Effector memory CD4-positive, alpha-beta T cell (primary cell): ENCODE measurements around the gene TAF7.

ENCODE experiments used
- DNase-seq, 3 donors: peaks; one replicate each; pipeline ENCODE4 v3.0.0-alpha.2; 2020
- H3K27ac ChIP-seq: 2 replicates; pipeline ENCODE4 v1.7.0; 2013; ENCODE audit warnings: mild to moderate bottlenecking, low read length, moderate library complexity; ENCODE audit not compliant: insufficient read depth, poor library complexity, severe bottlenecking
- H3K27me3 ChIP-seq: replicated peaks from 2 replicates; pipeline ENCODE4 v1.7.0; 2013; ENCODE audit warnings: mild to moderate bottlenecking, low read length; ENCODE audit not compliant: insufficient read depth, control insufficient read depth, poor library complexity, severe bottlenecking
- H3K36me3 ChIP-seq: 2 replicates; pipeline ENCODE4 v1.7.0; 2013; ENCODE audit warnings: mild to moderate bottlenecking, low read length, moderate library complexity; ENCODE audit not compliant: control insufficient read depth, insufficient read depth
- H3K4me1 ChIP-seq: 2 replicates; pipeline ENCODE4 v1.7.0; 2013; ENCODE audit warnings: low read length, mild to moderate bottlenecking; ENCODE audit not compliant: control insufficient read depth, insufficient read depth, poor library complexity, severe bottlenecking
- H3K4me3 ChIP-seq: 2 replicates; pipeline ENCODE4 v1.7.0; 2013; ENCODE audit warnings: low read length, low read depth, mild to moderate bottlenecking; ENCODE audit not compliant: insufficient read depth, poor library complexity, severe bottlenecking
- H3K9me3 ChIP-seq: 2 replicates; pipeline ENCODE4 v1.7.0; 2013; ENCODE audit warnings: mild to moderate bottlenecking, low read length, moderate library complexity; ENCODE audit not compliant: control insufficient read depth
- total RNA-seq, 3 donors: gene quantifications; one replicate each; lab custom pipeline; 2026; lab: John Stamatoyannopoulos, UW

TAF7 gene, protein sequence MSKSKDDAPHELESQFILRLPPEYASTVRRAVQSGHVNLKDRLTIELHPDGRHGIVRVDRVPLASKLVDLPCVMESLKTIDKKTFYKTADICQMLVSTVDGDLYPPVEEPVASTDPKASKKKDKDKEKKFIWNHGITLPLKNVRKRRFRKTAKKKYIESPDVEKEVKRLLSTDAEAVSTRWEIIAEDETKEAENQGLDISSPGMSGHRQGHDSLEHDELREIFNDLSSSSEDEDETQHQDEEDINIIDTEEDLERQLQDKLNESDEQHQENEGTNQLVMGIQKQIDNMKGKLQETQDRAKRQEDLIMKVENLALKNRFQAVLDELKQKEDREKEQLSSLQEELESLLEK
- total RNA-seq, result 152 to 190 (median 179) reads per million in 3 donors

GRCh38 chr5:141320225-141321169 is at the start of gene TAF7:
TAF7 (minus strand) TSS chr5:141320784; CDS start chr5:141320044, 740 bp downstream.
- Histone ChIP-seq H3K9me3 (peaks cover 26% of the 10 kb centered on the region), H3K36me3 (peaks cover 9% of the 10 kb centered on the region), H3K27me3 (no peaks in the 10 kb centered on the region), H3K27ac (peak within 1 kb of the TSS; percentile 93), H3K4me1 (no peaks in the 10 kb centered on the region), H3K4me3 (peak within 1 kb of the TSS; percentile 71)
- peak; percentile 82 to 89 (median 86) for DNase-seq

DNA sequence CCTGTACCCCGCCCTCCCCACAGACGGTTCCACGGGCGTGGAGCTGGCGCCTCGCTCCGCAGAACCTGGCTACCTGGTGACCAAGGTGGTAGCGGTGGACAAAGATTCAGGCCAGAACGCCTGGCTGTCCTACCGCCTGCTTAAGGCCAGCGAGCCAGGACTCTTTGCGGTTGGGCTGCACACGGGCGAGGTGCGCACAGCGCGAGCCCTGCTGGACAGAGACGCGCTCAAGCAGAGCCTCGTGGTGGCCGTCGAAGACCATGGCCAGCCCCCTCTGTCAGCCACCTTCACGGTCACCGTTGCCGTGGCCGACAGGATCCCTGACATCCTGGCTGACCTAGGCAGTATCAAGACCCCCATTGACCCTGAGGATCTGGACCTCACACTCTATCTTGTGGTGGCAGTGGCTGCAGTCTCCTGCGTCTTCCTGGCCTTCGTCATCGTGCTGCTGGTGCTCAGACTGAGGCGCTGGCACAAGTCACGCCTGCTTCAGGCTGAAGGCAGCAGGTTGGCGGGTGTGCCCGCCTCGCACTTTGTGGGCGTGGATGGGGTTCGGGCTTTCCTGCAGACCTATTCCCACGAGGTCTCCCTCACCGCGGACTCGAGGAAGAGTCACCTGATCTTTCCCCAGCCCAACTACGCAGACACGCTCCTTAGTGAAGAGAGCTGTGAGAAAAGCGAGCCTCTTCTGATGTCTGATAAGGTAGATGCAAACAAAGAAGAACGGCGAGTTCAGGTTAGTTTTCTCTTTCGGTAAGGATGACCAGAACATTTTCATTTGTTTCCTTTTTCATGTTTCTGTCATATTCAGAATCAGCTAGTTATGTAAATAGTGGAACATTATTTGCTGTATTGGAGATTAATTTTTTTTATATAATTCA is 45.7 kb upstream of the TAF7 start:
- Histone ChIP-seq H3K4me3 (no peak overlapping the region), H3K27me3 (peaks cover 23% of the 10 kb centered on the region), H3K27ac (no peak overlapping the region), H3K36me3 (no peaks in the 10 kb centered on the region), H3K4me1 (no peaks in the 10 kb centered on the region), H3K9me3 (no peaks in the 10 kb centered on the region)
- no peak for DNase-seq

GRCh38 chr5:141363952-141364660 is 43.5 kb upstream of the TAF7 start, which contains the start of gene PCDHGA5:
PCDHGA5 (plus strand) TSS chr5:141364162; CDS start chr5:141364331, 169 bp downstream.
- no peak within 1 kb of the TSS for H3K4me3 ChIP-seq
- H3K9me3 ChIP-seq, result no peaks in the 10 kb centered on the region
- peaks cover 19% of the 10 kb centered on the region for H3K27me3 ChIP-seq
- no peaks in the 10 kb centered on the region for H3K4me1 ChIP-seq
- no peaks in the 10 kb centered on the region for H3K36me3 ChIP-seq
- H3K27ac ChIP-seq, result no peak within 1 kb of the TSS
- no peak for DNase-seq

- H3K4me3 ChIP-seq, result no peak overlapping the region
- no peaks in the 10 kb centered on the region for H3K36me3 ChIP-seq
- H3K27ac ChIP-seq, result no peak overlapping the region
- H3K27me3 ChIP-seq, result peaks cover 19% of the 10 kb centered on the region
- DNase-seq, result no peak
- no peaks in the 10 kb centered on the region for H3K4me1 ChIP-seq
- H3K9me3 ChIP-seq, result no peaks in the 10 kb centered on the region
Observed at GRCh38 chr5:141362719-141363118, 42.1 kb upstream of the TAF7 start.

- Histone ChIP-seq H3K9me3 (no peaks in the 10 kb centered on the region), H3K27ac (no peak overlapping the region), H3K4me1 (no peaks in the 10 kb centered on the region), H3K4me3 (no peak overlapping the region), H3K36me3 (no peaks in the 10 kb centered on the region), H3K27me3 (peaks cover 10% of the 10 kb centered on the region)
- DNase-seq, result no peak
Observed at GRCh38 chr5:141360685-141361084, 40.1 kb upstream of the TAF7 start.

- H3K9me3 ChIP-seq, result no peaks in the 10 kb centered on the region
- H3K36me3 ChIP-seq, result no peaks in the 10 kb centered on the region
- DNase-seq, result no peak
- no peak within 1 kb of the TSS for H3K27ac ChIP-seq
- peak within 1 kb of the TSS; percentile 26 for H3K4me3 ChIP-seq
- H3K27me3 ChIP-seq, result peaks cover 4% of the 10 kb centered on the region
- H3K4me1 ChIP-seq, result no peaks in the 10 kb centered on the region
Observed at GRCh38 chr5:141359790-141360426, 39.3 kb upstream of the TAF7 start, which contains the start of gene PCDHGB2. PCDHGB2 (plus strand) TSS chr5:141359994; CDS start chr5:141360136, 142 bp downstream.

- no peaks in the 10 kb centered on the region for H3K36me3 ChIP-seq
- H3K9me3 ChIP-seq, result no peaks in the 10 kb centered on the region
- DNase-seq, result no peak
- H3K27ac ChIP-seq, result no peak overlapping the region
- H3K4me3 ChIP-seq, result no peak overlapping the region
- peaks cover 5% of the 10 kb centered on the region for H3K27me3 ChIP-seq
- H3K4me1 ChIP-seq, result no peaks in the 10 kb centered on the region
Observed at GRCh38 chr5:141356950-141357349, 36.4 kb upstream of the TAF7 start.

DNA sequence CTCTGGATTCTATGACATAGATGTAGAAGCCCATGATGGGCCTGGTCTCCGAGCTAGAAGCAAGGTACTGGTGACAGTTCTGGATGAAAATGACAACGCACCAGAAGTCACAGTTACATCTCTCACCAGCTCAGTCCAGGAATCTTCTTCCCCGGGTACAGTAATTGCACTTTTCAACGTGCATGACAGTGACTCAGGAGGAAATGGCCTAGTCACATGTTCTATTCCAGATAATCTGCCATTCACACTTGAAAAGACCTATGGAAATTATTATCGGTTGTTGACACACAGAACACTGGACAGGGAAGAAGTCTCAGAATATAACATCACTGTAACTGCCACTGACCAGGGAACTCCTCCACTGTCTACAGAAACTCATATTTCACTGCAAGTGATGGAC is 35.5 kb upstream of the TAF7 start:
- DNase-seq, result no peak
- peaks cover 5% of the 10 kb centered on the region for H3K27me3 ChIP-seq
- H3K9me3 ChIP-seq, result no peaks in the 10 kb centered on the region
- no peak overlapping the region for H3K27ac ChIP-seq
- H3K36me3 ChIP-seq, result no peaks in the 10 kb centered on the region
- H3K4me1 ChIP-seq, result no peaks in the 10 kb centered on the region
- no peak overlapping the region for H3K4me3 ChIP-seq
